ENCODE results near the gene PIK3R1.

GRCh38 chr5:68274847-68275651 is 59.5 kb downstream of the PIK3R1 start:
- TF ChIP-seq CTCF (IDR thresholded peaks at IDR 0.05 in 8 of 11, conservative IDR thresholded peaks at IDR 0.05 in 3 of 11) (no peak), POLR2A (IDR thresholded peaks at IDR 0.05) (no peak), POLR2AphosphoS5 (IDR thresholded peaks at IDR 0.05) (peak in 1 of 3 donors; percentile 94)
